ENCODE measurements around the gene APOBEC3G.
"Not testable (repeated sequence)": the region's sequence is repeated elsewhere in the genome, so short reads cannot be mapped to it uniquely, and the experiment has no call there.

Gene APOBEC3G

GRCh38 chr22:39077026-39077840, at the start of gene APOBEC3G:
Gene APOBEC3G (plus strand): TSS chr22:39077275. CDS start chr22:39077362, 87 bp downstream.
- H3K36me3 ChIP-seq (ENCODE audit: insufficient read depth, low read length); H2AFZ ChIP-seq (ENCODE audit: low read depth, low read length); H3K9me3 ChIP-seq (ENCODE audit: low read length); H3K27me3 ChIP-seq (ENCODE audit: insufficient read depth, low read length); H3K4me3 ChIP-seq (ENCODE audit: low read length); H3K4me1 ChIP-seq (ENCODE audit: insufficient read depth, low read length): not testable (repeated sequence)

- no peak overlapping the region for H2AFZ ChIP-seq (ENCODE audit: low read depth, low read length)
- H3K4me3 ChIP-seq (ENCODE audit: low read length) = no peak overlapping the region
- H3K27me3 ChIP-seq (ENCODE audit: insufficient read depth, low read length) = no peaks in the 10 kb centered on the region
- H3K36me3 ChIP-seq (ENCODE audit: insufficient read depth, low read length) = no peaks in the 10 kb centered on the region
- H3K9me3 ChIP-seq (ENCODE audit: low read length) = no peaks in the 10 kb centered on the region
- H3K4me1 ChIP-seq (ENCODE audit: insufficient read depth, low read length) = no peaks in the 10 kb centered on the region
Observed at GRCh38 chr22:39027717-39028116, 49.4 kb upstream of the APOBEC3G start.

GRCh38 chr22:39028281-39028680, 48.8 kb upstream of the APOBEC3G start:
- no peaks in the 10 kb centered on the region for H3K9me3 ChIP-seq (ENCODE audit: low read length)
- H2AFZ ChIP-seq (ENCODE audit: low read depth, low read length) = no peak overlapping the region
- H3K36me3 ChIP-seq (ENCODE audit: insufficient read depth, low read length) = no peaks in the 10 kb centered on the region
- H3K4me1 ChIP-seq (ENCODE audit: insufficient read depth, low read length) = no peaks in the 10 kb centered on the region
- no peak overlapping the region for H3K4me3 ChIP-seq (ENCODE audit: low read length)
- no peaks in the 10 kb centered on the region for H3K27me3 ChIP-seq (ENCODE audit: insufficient read depth, low read length)

GRCh38 chr22:39029227-39029626, 47.8 kb upstream of the APOBEC3G start:
- H3K4me3 ChIP-seq (ENCODE audit: low read length) = no peak overlapping the region
- H3K36me3 ChIP-seq (ENCODE audit: insufficient read depth, low read length) = no peaks in the 10 kb centered on the region
- no peaks in the 10 kb centered on the region for H3K4me1 ChIP-seq (ENCODE audit: insufficient read depth, low read length)
- H3K9me3 ChIP-seq (ENCODE audit: low read length) = no peaks in the 10 kb centered on the region
- no peaks in the 10 kb centered on the region for H3K27me3 ChIP-seq (ENCODE audit: insufficient read depth, low read length)
- H2AFZ ChIP-seq (ENCODE audit: low read depth, low read length) = no peak overlapping the region

- H3K9me3 ChIP-seq (ENCODE audit: low read length) = no peaks in the 10 kb centered on the region
- H3K27me3 ChIP-seq (ENCODE audit: insufficient read depth, low read length) = no peaks in the 10 kb centered on the region
- H3K36me3 ChIP-seq (ENCODE audit: insufficient read depth, low read length) = no peaks in the 10 kb centered on the region
- H3K4me3 ChIP-seq (ENCODE audit: low read length) = no peak overlapping the region
- no peak overlapping the region for H2AFZ ChIP-seq (ENCODE audit: low read depth, low read length)
- H3K4me1 ChIP-seq (ENCODE audit: insufficient read depth, low read length) = no peaks in the 10 kb centered on the region
Observed at GRCh38 chr22:39030705-39031104, 46.4 kb upstream of the APOBEC3G start.

GRCh38 chr22:39031434-39032295, 45.4 kb upstream of the APOBEC3G start:
- not testable (repeated sequence) for H2AFZ ChIP-seq (ENCODE audit: low read depth, low read length); H3K9me3 ChIP-seq (ENCODE audit: low read length)

GRCh38 chr22:39037071-39037470, 40.0 kb upstream of the APOBEC3G start:
- H2AFZ ChIP-seq (ENCODE audit: low read depth, low read length); H3K4me3 ChIP-seq (ENCODE audit: low read length); H3K9me3 ChIP-seq (ENCODE audit: low read length); H3K36me3 ChIP-seq (ENCODE audit: insufficient read depth, low read length); H3K27me3 ChIP-seq (ENCODE audit: insufficient read depth, low read length): not testable (repeated sequence)
- peaks cover 13% of the 10 kb centered on the region for H3K4me1 ChIP-seq (ENCODE audit: insufficient read depth, low read length)

More at GRCh38 chr22:39031434-39032295, 45.4 kb upstream of the APOBEC3G start:
- not testable (repeated sequence) for H3K4me3 ChIP-seq (ENCODE audit: low read length); H3K36me3 ChIP-seq (ENCODE audit: insufficient read depth, low read length); H3K27me3 ChIP-seq (ENCODE audit: insufficient read depth, low read length); H3K4me1 ChIP-seq (ENCODE audit: insufficient read depth, low read length)

- H2AFZ ChIP-seq (ENCODE audit: low read depth, low read length) = no peak overlapping the region
- H3K4me1 ChIP-seq (ENCODE audit: insufficient read depth, low read length) = peaks cover 13% of the 10 kb centered on the region
- H3K9me3 ChIP-seq (ENCODE audit: low read length) = no peaks in the 10 kb centered on the region
- H3K27me3 ChIP-seq (ENCODE audit: insufficient read depth, low read length) = no peaks in the 10 kb centered on the region
- H3K36me3 ChIP-seq (ENCODE audit: insufficient read depth, low read length) = no peaks in the 10 kb centered on the region
- no peak overlapping the region for H3K4me3 ChIP-seq (ENCODE audit: low read length)
Observed at GRCh38 chr22:39039306-39040126, 37.6 kb upstream of the APOBEC3G start.

- not testable (repeated sequence) for H3K9me3 ChIP-seq (ENCODE audit: low read length); H3K27me3 ChIP-seq (ENCODE audit: insufficient read depth, low read length); H2AFZ ChIP-seq (ENCODE audit: low read depth, low read length); H3K36me3 ChIP-seq (ENCODE audit: insufficient read depth, low read length)
- Histone ChIP-seq H3K4me3 (ENCODE audit: low read length) (peak overlapping the region; percentile 31), H3K4me1 (ENCODE audit: insufficient read depth, low read length) (peaks cover 13% of the 10 kb centered on the region)
Observed at GRCh38 chr22:39040155-39040537, 36.9 kb upstream of the APOBEC3G start.

- H3K9me3 ChIP-seq (ENCODE audit: low read length); H3K36me3 ChIP-seq (ENCODE audit: insufficient read depth, low read length); H3K27me3 ChIP-seq (ENCODE audit: insufficient read depth, low read length): not testable (repeated sequence)
- Histone ChIP-seq H3K4me1 (ENCODE audit: insufficient read depth, low read length) (peaks cover 15% of the 10 kb centered on the region), H3K4me3 (ENCODE audit: low read length) (peak within 1 kb of the TSS; percentile 50), H2AFZ (ENCODE audit: low read depth, low read length) (peak within 1 kb of the TSS; percentile 74)
Observed at GRCh38 chr22:39040538-39041296, 36.4 kb upstream of the APOBEC3G start, which contains the start of gene APOBEC3F. Gene APOBEC3F (plus strand): TSS chr22:39040864. CDS start chr22:39040961, 97 bp downstream.

GRCh38 chr22:39041908-39042307, 35.2 kb upstream of the APOBEC3G start:
- H2AFZ ChIP-seq (ENCODE audit: low read depth, low read length) = no peak overlapping the region
- no peak overlapping the region for H3K4me3 ChIP-seq (ENCODE audit: low read length)
- no peaks in the 10 kb centered on the region for H3K27me3 ChIP-seq (ENCODE audit: insufficient read depth, low read length)
- H3K9me3 ChIP-seq (ENCODE audit: low read length) = no peaks in the 10 kb centered on the region
- peaks cover 15% of the 10 kb centered on the region for H3K4me1 ChIP-seq (ENCODE audit: insufficient read depth, low read length)
- H3K36me3 ChIP-seq (ENCODE audit: insufficient read depth, low read length) = no peaks in the 10 kb centered on the region

GRCh38 chr22:39043063-39043462, 34.0 kb upstream of the APOBEC3G start:
- not testable (repeated sequence) for H3K27me3 ChIP-seq (ENCODE audit: insufficient read depth, low read length); H3K9me3 ChIP-seq (ENCODE audit: low read length)

More at GRCh38 chr22:39043063-39043462, 34.0 kb upstream of the APOBEC3G start:
- not testable (repeated sequence) for H3K4me3 ChIP-seq (ENCODE audit: low read length); H2AFZ ChIP-seq (ENCODE audit: low read depth, low read length); H3K36me3 ChIP-seq (ENCODE audit: insufficient read depth, low read length)
- H3K4me1 ChIP-seq (ENCODE audit: insufficient read depth, low read length) = peaks cover 15% of the 10 kb centered on the region

Measured in neuron (in vitro differentiated cells).